Measurements from ENCODE around the gene WFIKKN2.

GRCh38 chr17:50843150-50843905 is 7.9 kb downstream of the WFIKKN2 start:
- TF ChIP-seq GATA3 (IDR thresholded peaks at IDR 0.05; ENCODE audit: low read depth, low read length) (no peak), GATA2 (IDR thresholded peaks at IDR 0.05; ENCODE audit: low read depth, low read length) (no peak)

Data from SH-SY5Y (cell line).